HepG2 (cell line): Measurements from ENCODE around the gene YJEFN3. TPM values are rescaled to one million over a fixed set of nuclear protein-coding genes. Genes with fewer than 3 reads are reported as not detected.
A peak's percentile ranks its signal among the peaks of the same experiment; 100 is the strongest.

Experiments used
- DNMT3B ChIP-seq: conservative IDR thresholded peaks from 2 replicates; pipeline ENCODE4 v1.6.1; 2016; ENCODE audit warnings: missing biosample characterization, control low read depth
- GATAD2A ChIP-seq: IDR thresholded peaks from 2 replicates; pipeline ENCODE4 v1.6.1; 2016
- GPN1 ChIP-seq: sonication (generic); formaldehyde crosslinking; IDR thresholded peaks from 2 replicates; pipeline ENCODE4 v1.5.1; 2020; ENCODE audit warnings: missing genetic modification reagents, borderline replicate concordance
- HCFC1 ChIP-seq: fragments of 150-350 bp; IDR thresholded peaks from 2 replicates; pipeline ENCODE4 v1.6.1; 2014; ENCODE audit warnings: low read depth, low read length
- HHEX ChIP-seq: IDR thresholded peaks from 2 replicates; pipeline ENCODE4 v1.6.1; 2016; ENCODE audit warnings: control low read depth
- KLF6 ChIP-seq: IDR thresholded peaks from 2 replicates; pipeline ENCODE4 v1.8.0; 2016; ENCODE audit warnings: missing biosample characterization, missing genetic modification reagents
- MATR3 ChIP-seq: sonication (generic); formaldehyde crosslinking; IDR thresholded peaks from 2 replicates; pipeline ENCODE4 v1.4.0; 2020; ENCODE audit warnings: missing genetic modification reagents
- SOX13 ChIP-seq, 3 experiments: fragments of 450-650 bp in 1 of 3; sonication (generic) in 1 of 3; formaldehyde crosslinking in 1 of 3; IDR thresholded peaks in 2 of 3; conservative IDR thresholded peaks in 1 of 3; 2 replicates each; pipeline versions ENCODE4 v1.5.0 to v1.6.1; 2016 to 2020; ENCODE audit warnings: antibody characterized with exemption in 1 of 3, mild to moderate bottlenecking in 1 of 3, missing compliant biosample characterization in 1 of 3, missing genetic modification reagents in 1 of 3, moderate library complexity in 1 of 3
- SP5 ChIP-seq: IDR thresholded peaks from 2 replicates; pipeline ENCODE4 v1.6.1; 2016; ENCODE audit warnings: low read depth, borderline replicate concordance
- TCF12 ChIP-seq, 2 experiments: fragments of 450-650 bp in 1 of 2; sonication (generic) in 1 of 2; formaldehyde crosslinking in 1 of 2; IDR thresholded peaks; 2 replicates each; pipeline versions ENCODE4 v1.6.1 to v1.8.0; 2017 to 2022; ENCODE audit warnings: antibody characterized with exemption in 1 of 2, mild to moderate bottlenecking in 1 of 2, missing genetic modification reagents in 1 of 2, moderate library complexity in 1 of 2
- ZBTB20 ChIP-seq: sonication (generic); formaldehyde crosslinking; IDR thresholded peaks from 2 replicates; pipeline ENCODE4 v1.8.1; 2023; ENCODE audit warnings: missing genetic modification reagents, low read depth, mild to moderate bottlenecking, borderline replicate concordance
- ZBTB38 ChIP-seq: sonication (generic); formaldehyde crosslinking; IDR thresholded peaks from 2 replicates; pipeline ENCODE4 v1.5.1; 2020; ENCODE audit warnings: mild to moderate bottlenecking, missing genetic modification reagents
- ZFX ChIP-seq: sonication (generic); formaldehyde crosslinking; IDR thresholded peaks from 2 replicates; pipeline ENCODE4 v1.4.0; 2020; ENCODE audit warnings: mild to moderate bottlenecking, low read depth, missing genetic modification reagents, moderate library complexity
- ZNF451 ChIP-seq: sonication (generic); formaldehyde crosslinking; IDR thresholded peaks from 2 replicates; pipeline ENCODE4 v1.5.0; 2020; ENCODE audit warnings: mild to moderate bottlenecking, missing genetic modification reagents
- ZNF598 ChIP-seq: sonication (generic); formaldehyde crosslinking; IDR thresholded peaks from 2 replicates; pipeline ENCODE4 v1.5.1; 2020; ENCODE audit warnings: mild to moderate bottlenecking, missing genetic modification reagents, borderline replicate concordance
- polyA plus RNA-seq, 8 experiments: library from polyadenylated mRNA; depleted of rRNA in 3 of 8; stranded (reverse) in 7 of 8; unstranded in 1 of 8; fragments of >200 nt; fragmentation: Illumina TruSeq in 4 of 8; extraction: Trizol in 4 of 8; gene quantifications; 2 replicates each; pipeline versions ENCODE4 v1.2.1 to v1.2.3, GENCODE V29; 2011 to 2016; ENCODE audit warnings: low read depth in 4 of 8, missing spikeins in 1 of 8, mixed read lengths in 1 of 8; ENCODE audit not compliant: insufficient read depth in 1 of 8
- total RNA-seq, 5 experiments: library from RNA; depleted of rRNA; stranded (reverse); fragments of >200 nt; fragmentation: Illumina TruSeq; extraction: Trizol; gene quantifications; 2 replicates each; pipeline ENCODE4 v1.2.3, GENCODE V29; 2016; ENCODE audit warnings: low read depth in 1 of 5
- TF ChIP-seq, protein P1 (sequence below): sonication (generic); formaldehyde crosslinking; IDR thresholded peaks from 2 replicates; pipeline ENCODE4 v1.9.0; 2021; ENCODE audit warnings: missing genetic modification reagents, mild to moderate bottlenecking, borderline replicate concordance
- TF ChIP-seq, protein P2 (sequence below): sonication (generic); formaldehyde crosslinking; IDR thresholded peaks from 2 replicates; pipeline ENCODE4 v1.9.0; 2021; ENCODE audit warnings: missing genetic modification reagents, borderline replicate concordance
- TF ChIP-seq, protein P3 (sequence below): sonication (generic); formaldehyde crosslinking; IDR thresholded peaks from 2 replicates; pipeline ENCODE4 v1.5.0; 2020; ENCODE audit warnings: mild to moderate bottlenecking, missing genetic modification reagents
- TF ChIP-seq, protein P4 (sequence below): sonication (generic); IDR thresholded peaks from 2 replicates; pipeline ENCODE4 v1.6.1; 2016; ENCODE audit warnings: low read depth, borderline replicate concordance
- TF ChIP-seq, protein P5 (sequence below): sonication (generic); formaldehyde crosslinking; IDR thresholded peaks from 2 replicates; pipeline ENCODE4 v1.8.1; 2023; ENCODE audit warnings: missing genetic modification reagents, mild to moderate bottlenecking, borderline replicate concordance

YJEFN3 gene
- total and polyA plus RNA-seq, 2 of the 13 experiments (the other 11 are each of a cell fraction or from before 2014, with no cell fraction given): 0.89 to 4.0 TPM

DNA sequence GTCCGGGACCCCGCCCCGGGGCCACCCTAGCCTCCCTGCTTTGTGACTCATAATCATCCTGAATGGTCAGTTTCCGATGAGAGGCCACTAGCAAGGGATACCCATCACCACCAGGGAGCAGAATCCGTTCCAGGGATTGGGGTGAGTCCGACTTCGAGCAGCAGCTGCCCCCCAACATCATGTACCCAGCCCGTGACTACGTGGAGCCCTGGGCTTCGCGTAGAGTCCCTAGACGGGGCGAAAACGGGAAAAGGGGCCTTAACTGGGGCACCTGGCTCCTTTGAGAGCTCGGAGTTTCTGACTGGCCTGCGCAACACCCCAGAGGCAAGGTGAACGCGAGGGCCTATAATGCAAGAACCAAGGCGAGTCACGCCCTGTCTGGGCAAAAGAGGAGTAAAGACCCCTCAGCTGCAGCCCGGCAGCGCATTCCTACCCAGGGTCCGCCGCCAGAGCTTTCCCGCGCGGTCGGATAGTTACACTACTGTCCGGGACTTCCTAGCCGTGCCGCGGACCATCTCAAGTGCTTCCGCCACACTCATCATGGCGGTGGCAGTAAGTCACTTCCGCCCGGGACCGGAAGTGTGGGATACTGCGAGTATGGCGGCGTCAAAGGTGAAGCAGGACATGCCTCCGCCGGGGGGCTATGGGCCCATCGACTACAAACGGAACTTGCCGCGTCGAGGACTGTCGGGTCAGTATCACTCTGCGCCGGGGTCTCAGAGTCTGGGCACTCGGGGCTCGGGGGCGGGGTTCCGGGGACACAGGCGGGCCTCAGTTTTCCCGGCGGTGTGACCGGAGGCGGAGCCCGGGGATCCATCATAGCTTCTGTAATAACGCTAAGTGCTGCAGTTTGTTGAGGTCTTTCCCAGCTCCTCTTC lies 12.8 kb upstream of the YJEFN3 start, which contains the start of gene NDUFA13 (continued):
- no peak; the same call in 1 of the 2 replicates for TF ChIP-seq ZNF451 (CRISPR knock-in tag)
- no peak for TF ChIP-seq HHEX (CRISPR knock-in tag)
- no peak for TF ChIP-seq ZNF598 (CRISPR knock-in tag)
- TF ChIP-seq, protein P1, sequence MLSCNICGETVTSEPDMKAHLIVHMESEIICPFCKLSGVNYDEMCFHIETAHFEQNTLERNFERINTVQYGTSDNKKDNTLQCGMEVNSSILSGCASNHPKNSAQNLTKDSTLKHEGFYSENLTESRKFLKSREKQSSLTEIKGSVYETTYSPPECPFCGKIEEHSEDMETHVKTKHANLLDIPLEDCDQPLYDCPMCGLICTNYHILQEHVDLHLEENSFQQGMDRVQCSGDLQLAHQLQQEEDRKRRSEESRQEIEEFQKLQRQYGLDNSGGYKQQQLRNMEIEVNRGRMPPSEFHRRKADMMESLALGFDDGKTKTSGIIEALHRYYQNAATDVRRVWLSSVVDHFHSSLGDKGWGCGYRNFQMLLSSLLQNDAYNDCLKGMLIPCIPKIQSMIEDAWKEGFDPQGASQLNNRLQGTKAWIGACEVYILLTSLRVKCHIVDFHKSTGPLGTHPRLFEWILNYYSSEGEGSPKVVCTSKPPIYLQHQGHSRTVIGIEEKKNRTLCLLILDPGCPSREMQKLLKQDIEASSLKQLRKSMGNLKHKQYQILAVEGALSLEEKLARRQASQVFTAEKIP (CRISPR knock-in tag): no peak
- peak; percentile 54; the same call in 1 of the 2 replicates for TF ChIP-seq GATAD2A (CRISPR knock-in tag)
- no peak for TF ChIP-seq TCF12 (IDR thresholded peaks at IDR 0.05)
- 0 out of 2 replicates have a peak, but pooled peaks have one; percentile 30 for TF ChIP-seq TCF12 (CRISPR knock-in tag; IDR thresholded peaks at IDR 0.05)
- TF ChIP-seq, protein P2, sequence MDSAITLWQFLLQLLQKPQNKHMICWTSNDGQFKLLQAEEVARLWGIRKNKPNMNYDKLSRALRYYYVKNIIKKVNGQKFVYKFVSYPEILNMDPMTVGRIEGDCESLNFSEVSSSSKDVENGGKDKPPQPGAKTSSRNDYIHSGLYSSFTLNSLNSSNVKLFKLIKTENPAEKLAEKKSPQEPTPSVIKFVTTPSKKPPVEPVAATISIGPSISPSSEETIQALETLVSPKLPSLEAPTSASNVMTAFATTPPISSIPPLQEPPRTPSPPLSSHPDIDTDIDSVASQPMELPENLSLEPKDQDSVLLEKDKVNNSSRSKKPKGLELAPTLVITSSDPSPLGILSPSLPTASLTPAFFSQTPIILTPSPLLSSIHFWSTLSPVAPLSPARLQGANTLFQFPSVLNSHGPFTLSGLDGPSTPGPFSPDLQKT (CRISPR knock-in tag): peak; percentile 85; the same call in 1 of the 2 replicates
- TF ChIP-seq HCFC1: peak; percentile 88
- no peak for TF ChIP-seq GPN1 (CRISPR knock-in tag)
- peak; percentile 85 for TF ChIP-seq KLF6 (CRISPR knock-in tag)
- TF ChIP-seq SP5 (CRISPR knock-in tag): no peak; the same call in 1 of the 2 replicates
- no peak for TF ChIP-seq SOX13 (IDR thresholded peaks at IDR 0.05)
- peak in 1 of 2 experiments; percentile 43; a peak in 1 of 4 replicates for TF ChIP-seq SOX13 (CRISPR knock-in tag; conservative IDR thresholded peaks at IDR 0.05 in 1 of 2, IDR thresholded peaks at IDR 0.05 in 1 of 2)
- peak; percentile 96 for TF ChIP-seq ZFX (CRISPR knock-in tag)
- TF ChIP-seq, protein P3, sequence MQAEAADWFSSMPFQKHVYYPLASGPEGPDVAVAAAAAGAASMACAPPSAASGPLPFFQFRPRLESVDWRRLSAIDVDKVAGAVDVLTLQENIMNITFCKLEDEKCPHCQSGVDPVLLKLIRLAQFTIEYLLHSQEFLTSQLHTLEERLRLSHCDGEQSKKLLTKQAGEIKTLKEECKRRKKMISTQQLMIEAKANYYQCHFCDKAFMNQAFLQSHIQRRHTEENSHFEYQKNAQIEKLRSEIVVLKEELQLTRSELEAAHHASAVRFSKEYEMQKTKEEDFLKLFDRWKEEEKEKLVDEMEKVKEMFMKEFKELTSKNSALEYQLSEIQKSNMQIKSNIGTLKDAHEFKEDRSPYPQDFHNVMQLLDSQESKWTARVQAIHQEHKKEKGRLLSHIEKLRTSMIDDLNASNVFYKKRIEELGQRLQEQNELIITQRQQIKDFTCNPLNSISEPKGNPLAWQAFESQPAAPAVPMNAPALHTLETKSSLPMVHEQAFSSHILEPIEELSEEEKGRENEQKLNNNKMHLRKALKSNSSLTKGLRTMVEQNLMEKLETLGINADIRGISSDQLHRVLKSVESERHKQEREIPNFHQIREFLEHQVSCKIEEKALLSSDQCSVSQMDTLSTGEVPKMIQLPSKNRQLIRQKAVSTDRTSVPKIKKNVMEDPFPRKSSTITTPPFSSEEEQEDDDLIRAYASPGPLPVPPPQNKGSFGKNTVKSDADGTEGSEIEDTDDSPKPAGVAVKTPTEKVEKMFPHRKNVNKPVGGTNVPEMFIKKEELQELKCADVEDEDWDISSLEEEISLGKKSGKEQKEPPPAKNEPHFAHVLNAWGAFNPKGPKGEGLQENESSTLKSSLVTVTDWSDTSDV (CRISPR knock-in tag): no peak; the same call in 1 of the 2 replicates
- TF ChIP-seq MATR3: no peak
- TF ChIP-seq, protein P4, sequence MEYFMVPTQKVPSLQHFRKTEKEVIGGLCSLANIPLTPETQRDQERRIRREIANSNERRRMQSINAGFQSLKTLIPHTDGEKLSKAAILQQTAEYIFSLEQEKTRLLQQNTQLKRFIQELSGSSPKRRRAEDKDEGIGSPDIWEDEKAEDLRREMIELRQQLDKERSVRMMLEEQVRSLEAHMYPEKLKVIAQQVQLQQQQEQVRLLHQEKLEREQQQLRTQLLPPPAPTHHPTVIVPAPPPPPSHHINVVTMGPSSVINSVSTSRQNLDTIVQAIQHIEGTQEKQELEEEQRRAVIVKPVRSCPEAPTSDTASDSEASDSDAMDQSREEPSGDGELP: peak; percentile 47; the same call in 1 of the 2 replicates
- TF ChIP-seq ZBTB38 (CRISPR knock-in tag): no peak; the same call in 1 of the 2 replicates
- TF ChIP-seq, protein P5, sequence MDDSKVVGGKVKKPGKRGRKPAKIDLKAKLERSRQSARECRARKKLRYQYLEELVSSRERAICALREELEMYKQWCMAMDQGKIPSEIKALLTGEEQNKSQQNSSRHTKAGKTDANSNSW (CRISPR knock-in tag): peak; percentile 28; the same call in 1 of the 2 replicates
- TF ChIP-seq DNMT3B (CRISPR knock-in tag): no peak
- no peak for TF ChIP-seq ZBTB20
